GM21786 (cell line): ENCODE measurements around the gene TMEM185B.

Experiments used
- ATAC-seq: cut with Tn5 transposase; IDR thresholded peaks from one replicate; pipeline ENCODE4 v1.9.1; 2021; ENCODE audit not compliant: unreplicated experiment

TMEM185B gene

GRCh38 chr2:120231974-120232635 lies 8.9 kb upstream of the TMEM185B start:
- ATAC-seq: peak; percentile 86

GRCh38 chr2:120231564-120231973 lies 8.4 kb upstream of the TMEM185B start:
- ATAC-seq: peak; percentile 11

- ATAC-seq: no peak
These were observed 7.6 kb upstream of the TMEM185B start for GRCh38 chr2:120230515-120231471.

GRCh38 chr2:120229341-120229740 lies 6.1 kb upstream of the TMEM185B start:
- no peak for ATAC-seq

- ATAC-seq: no peak
These were observed 5.3 kb upstream of the TMEM185B start for GRCh38 chr2:120228503-120228902.

GRCh38 chr2:120227111-120227991 lies 4.2 kb upstream of the TMEM185B start:
- ATAC-seq: no peak

GRCh38 chr2:120226316-120226715 lies 3.1 kb upstream of the TMEM185B start:
- no peak for ATAC-seq

GRCh38 chr2:120225549-120226065 lies 2.4 kb upstream of the TMEM185B start:
- ATAC-seq: no peak

- no peak for ATAC-seq
These were observed 1.7 kb upstream of the TMEM185B start for GRCh38 chr2:120224735-120225548.

- ATAC-seq: no peak
These were observed 1.1 kb upstream of the TMEM185B start for GRCh38 chr2:120224256-120224655.

- no peak for ATAC-seq
These were observed 790 bp downstream of the TMEM185B start for GRCh38 chr2:120222186-120223033.

GRCh38 chr2:120221616-120222015 lies 1.6 kb downstream of the TMEM185B start:
- ATAC-seq: no peak

GRCh38 chr2:120220756-120221155 lies 2.4 kb downstream of the TMEM185B start:
- ATAC-seq: no peak

GRCh38 chr2:120219766-120220165 lies 3.4 kb downstream of the TMEM185B start:
- no peak for ATAC-seq

GRCh38 chr2:120219291-120219690 lies 3.9 kb downstream of the TMEM185B start:
- no peak for ATAC-seq

- ATAC-seq: no peak
These were observed 5.0 kb downstream of the TMEM185B start for GRCh38 chr2:120218181-120218580.

- ATAC-seq: no peak
These were observed 12.9 kb downstream of the TMEM185B start for GRCh38 chr2:120210270-120210693.

GRCh38 chr2:120209427-120210269 lies 13.6 kb downstream of the TMEM185B start:
- no peak for ATAC-seq
